Liver (tissue), 9 donors: Measurements from ENCODE around the gene SCN2A. TPM values are rescaled to one million over a fixed set of nuclear protein-coding genes. Genes with fewer than 3 reads are reported as not detected.
A peak's percentile ranks its signal among the peaks of the same experiment; 100 is the strongest.

Experiments
- DNase-seq: peaks from one replicate; pipeline ENCODE4 v3.0.0-alpha.2; 2017; ENCODE audit warnings: low spot score
- H3K27ac ChIP-seq, 2 donors: one replicate each; pipeline ENCODE4 v1.7.0; 2013; ENCODE audit warnings: inconsistent platforms in 2 of 2, low read length in 2 of 2, control low read depth in 1 of 2, low read depth in 1 of 2, mild to moderate bottlenecking in 1 of 2
- H3K27me3 ChIP-seq, 4 donors: one replicate each; pipeline versions ENCODE4 v1.6.1 to v1.7.0; 2013; ENCODE audit warnings: low read length in 3 of 4, inconsistent platforms in 1 of 4, mild to moderate bottlenecking in 1 of 4, moderate library complexity in 1 of 4; ENCODE audit not compliant: control insufficient read depth in 4 of 4, insufficient read depth in 4 of 4
- H3K36me3 ChIP-seq, 4 donors: one replicate each; pipeline versions ENCODE4 v1.6.1 to v1.7.0; 2013; ENCODE audit warnings: low read length in 3 of 4, mild to moderate bottlenecking in 3 of 4, low read depth in 1 of 4, moderate library complexity in 1 of 4; ENCODE audit not compliant: control insufficient read depth in 4 of 4, insufficient read depth in 3 of 4
- H3K4me1 ChIP-seq, 4 donors: one replicate each; pipeline versions ENCODE4 v1.6.1 to v1.7.0; 2013; ENCODE audit warnings: low read length in 3 of 4, mild to moderate bottlenecking in 3 of 4, moderate library complexity in 1 of 4; ENCODE audit not compliant: control insufficient read depth in 4 of 4, insufficient read depth in 4 of 4
- H3K4me3 ChIP-seq, 3 donors: one replicate each; pipeline versions ENCODE4 v1.6.1 to v1.7.0; 2013; ENCODE audit warnings: low read length in 3 of 3, control low read depth in 1 of 3, low read depth in 1 of 3, mild to moderate bottlenecking in 1 of 3
- H3K9ac ChIP-seq, 2 donors: one replicate each; pipeline ENCODE4 v1.7.0; 2013; ENCODE audit warnings: low read length in 2 of 2, mild to moderate bottlenecking in 2 of 2, moderate library complexity in 2 of 2, control low read depth in 1 of 2, low read depth in 1 of 2
- H3K9me3 ChIP-seq, 4 donors: one replicate each; pipeline versions ENCODE4 v1.6.1 to v1.7.0; 2013; ENCODE audit warnings: low read length in 3 of 4; ENCODE audit not compliant: control insufficient read depth in 4 of 4
- EGR1 ChIP-seq, 2 donors: IDR thresholded peaks; 2 replicates each; pipeline ENCODE4 v1.6.1; 2016 to 2018; ENCODE audit warnings: antibody characterized with exemption in 2 of 2, low read depth in 2 of 2
- FOXA1 ChIP-seq: IDR thresholded peaks from 2 replicates; pipeline ENCODE4 v1.6.1; 2016; ENCODE audit warnings: antibody characterized with exemption
- FOXA2 ChIP-seq: IDR thresholded peaks from 2 replicates; pipeline ENCODE4 v1.6.1; 2016; ENCODE audit warnings: antibody characterized with exemption
- GABPA ChIP-seq, 2 donors: IDR thresholded peaks in 1 of 2; conservative IDR thresholded peaks in 1 of 2; 2 replicates each; pipeline ENCODE4 v1.6.1; 2016; ENCODE audit warnings: antibody characterized with exemption in 2 of 2, mild to moderate bottlenecking in 1 of 2, moderate library complexity in 1 of 2
- HNF4A ChIP-seq, 2 donors: conservative IDR thresholded peaks; 2 replicates each; pipeline ENCODE4 v1.6.1; 2016; ENCODE audit warnings: antibody characterized with exemption in 2 of 2, mild to moderate bottlenecking in 2 of 2
- HNF4G ChIP-seq: IDR thresholded peaks from 2 replicates; pipeline ENCODE4 v1.6.1; 2016; ENCODE audit warnings: antibody characterized with exemption
- JUND ChIP-seq, 2 donors: IDR thresholded peaks; 2 replicates each; pipeline ENCODE4 v1.6.1; 2016; ENCODE audit warnings: antibody characterized with exemption in 2 of 2
- NR2F2 ChIP-seq: IDR thresholded peaks from 2 replicates; pipeline ENCODE4 v1.6.1; 2016; ENCODE audit warnings: antibody characterized with exemption
- RAD21 ChIP-seq, 2 donors: IDR thresholded peaks; 2 replicates each; pipeline ENCODE4 v1.6.1; 2016; ENCODE audit warnings: antibody characterized with exemption in 2 of 2, mild to moderate bottlenecking in 2 of 2
- RXRA ChIP-seq, 2 donors: IDR thresholded peaks; 2 replicates each; pipeline ENCODE4 v1.6.1; 2017 to 2018; ENCODE audit warnings: antibody characterized with exemption in 2 of 2, mild to moderate bottlenecking in 1 of 2
- SP1 ChIP-seq: IDR thresholded peaks from 2 replicates; pipeline ENCODE4 v1.6.1; 2018; ENCODE audit warnings: antibody characterized with exemption, mild to moderate bottlenecking
- TAF1 ChIP-seq: conservative IDR thresholded peaks from 2 replicates; pipeline ENCODE4 v1.6.1; 2016; ENCODE audit warnings: antibody characterized with exemption, mild to moderate bottlenecking
- YY1 ChIP-seq: IDR thresholded peaks from 2 replicates; pipeline ENCODE4 v1.6.1; 2016; ENCODE audit warnings: antibody characterized with exemption, mild to moderate bottlenecking
- WGBS: extraction: QIAGEN DNeasy Blood & Tissue Kit; methylation state at CpG from one replicate; pipeline ENCODE4 v1.1.7; 2013; 5-methylcytosine and 5-hydroxymethylcytosine counted together
- polyA plus RNA-seq, 2 donors: library from polyadenylated mRNA; stranded (reverse) in 1 of 2; unstranded in 1 of 2; fragments of 200-250 nt in 1 of 2; fragments of >200 nt in 1 of 2; fragmentation: Nextera tagmentation in 1 of 2; extraction: Ambion mirVana in 1 of 2; gene quantifications; one replicate each; pipeline versions ENCODE4 v1.2.1 to v1.2.3, GENCODE V29; 2013 to 2015
- total RNA-seq, 2 donors: library from RNA; depleted of rRNA; stranded (reverse); fragments of >200 nt; gene quantifications; one replicate each; pipeline ENCODE4 v1.2.3, GENCODE V29; 2014
- TF ChIP-seq, protein P1 (sequence below): IDR thresholded peaks from 2 replicates; pipeline ENCODE4 v1.6.1; 2016; ENCODE audit warnings: antibody characterized with exemption
- TF ChIP-seq, protein P2 (sequence below): IDR thresholded peaks from 2 replicates; pipeline ENCODE4 v1.6.1; 2016; ENCODE audit warnings: antibody characterized with exemption, mild to moderate bottlenecking
- TF ChIP-seq, protein P3 (sequence below): IDR thresholded peaks from 2 replicates; pipeline ENCODE4 v1.6.1; 2016; ENCODE audit warnings: antibody characterized with exemption
- TF ChIP-seq, protein P4 (sequence below): fragments of 150-350 bp; IDR thresholded peaks from 2 replicates; pipeline ENCODE4 v1.5.1; 2017; ENCODE audit warnings: improper control_type of control experiment, low read depth, low read length; ENCODE audit not compliant: missing input control
- TF ChIP-seq, protein P5 (sequence below): IDR thresholded peaks from 2 replicates; pipeline ENCODE4 v1.6.1; 2016; ENCODE audit warnings: antibody characterized with exemption
- donor health status: healthy.
- donor health status: healthy.
- donor health status: healthy.
- donor health status: healthy.
- donor health status: healthy.

Gene SCN2A
- total and polyA plus RNA-seq, 4 donors = 0.01 to 0.33 (median 0.05) TPM

DNA sequence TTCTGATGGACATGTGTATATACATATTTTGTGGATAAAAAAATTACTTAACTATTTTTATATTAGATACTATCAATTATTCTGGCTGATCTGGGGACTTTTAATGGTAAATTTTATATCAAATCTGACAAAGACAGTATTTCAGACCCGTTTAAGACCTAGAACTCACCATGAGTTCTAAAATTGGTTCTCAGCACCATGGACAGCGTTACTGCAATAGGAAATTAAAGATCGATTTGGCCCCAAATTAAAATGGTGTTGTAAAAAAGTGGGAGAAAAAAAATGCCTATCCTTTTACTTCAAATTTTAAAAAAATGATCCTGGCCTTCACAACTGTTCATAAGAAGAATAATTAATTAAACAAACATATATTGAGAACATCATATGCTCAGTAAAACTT is 919 bp upstream of the SCN2A start:
- no peak for TF ChIP-seq FOXA2
- no peak for TF ChIP-seq EGR1 (IDR thresholded peaks at IDR 0.05; ENCODE audit: low read depth in 2 of 2)
- TF ChIP-seq, protein P1, sequence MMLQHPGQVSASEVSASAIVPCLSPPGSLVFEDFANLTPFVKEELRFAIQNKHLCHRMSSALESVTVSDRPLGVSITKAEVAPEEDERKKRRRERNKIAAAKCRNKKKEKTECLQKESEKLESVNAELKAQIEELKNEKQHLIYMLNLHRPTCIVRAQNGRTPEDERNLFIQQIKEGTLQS = no peak
- no peak for TF ChIP-seq FOXA1
- TF ChIP-seq NR2F2 = no peak
- TF ChIP-seq GABPA (IDR thresholded peaks at IDR 0.05 in 1 of 2, conservative IDR thresholded peaks at IDR 0.05 in 1 of 2) = no peak
- TF ChIP-seq, protein P2, sequence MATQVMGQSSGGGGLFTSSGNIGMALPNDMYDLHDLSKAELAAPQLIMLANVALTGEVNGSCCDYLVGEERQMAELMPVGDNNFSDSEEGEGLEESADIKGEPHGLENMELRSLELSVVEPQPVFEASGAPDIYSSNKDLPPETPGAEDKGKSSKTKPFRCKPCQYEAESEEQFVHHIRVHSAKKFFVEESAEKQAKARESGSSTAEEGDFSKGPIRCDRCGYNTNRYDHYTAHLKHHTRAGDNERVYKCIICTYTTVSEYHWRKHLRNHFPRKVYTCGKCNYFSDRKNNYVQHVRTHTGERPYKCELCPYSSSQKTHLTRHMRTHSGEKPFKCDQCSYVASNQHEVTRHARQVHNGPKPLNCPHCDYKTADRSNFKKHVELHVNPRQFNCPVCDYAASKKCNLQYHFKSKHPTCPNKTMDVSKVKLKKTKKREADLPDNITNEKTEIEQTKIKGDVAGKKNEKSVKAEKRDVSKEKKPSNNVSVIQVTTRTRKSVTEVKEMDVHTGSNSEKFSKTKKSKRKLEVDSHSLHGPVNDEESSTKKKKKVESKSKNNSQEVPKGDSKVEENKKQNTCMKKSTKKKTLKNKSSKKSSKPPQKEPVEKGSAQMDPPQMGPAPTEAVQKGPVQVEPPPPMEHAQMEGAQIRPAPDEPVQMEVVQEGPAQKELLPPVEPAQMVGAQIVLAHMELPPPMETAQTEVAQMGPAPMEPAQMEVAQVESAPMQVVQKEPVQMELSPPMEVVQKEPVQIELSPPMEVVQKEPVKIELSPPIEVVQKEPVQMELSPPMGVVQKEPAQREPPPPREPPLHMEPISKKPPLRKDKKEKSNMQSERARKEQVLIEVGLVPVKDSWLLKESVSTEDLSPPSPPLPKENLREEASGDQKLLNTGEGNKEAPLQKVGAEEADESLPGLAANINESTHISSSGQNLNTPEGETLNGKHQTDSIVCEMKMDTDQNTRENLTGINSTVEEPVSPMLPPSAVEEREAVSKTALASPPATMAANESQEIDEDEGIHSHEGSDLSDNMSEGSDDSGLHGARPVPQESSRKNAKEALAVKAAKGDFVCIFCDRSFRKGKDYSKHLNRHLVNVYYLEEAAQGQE = peak; percentile 100
- TF ChIP-seq, protein P3, sequence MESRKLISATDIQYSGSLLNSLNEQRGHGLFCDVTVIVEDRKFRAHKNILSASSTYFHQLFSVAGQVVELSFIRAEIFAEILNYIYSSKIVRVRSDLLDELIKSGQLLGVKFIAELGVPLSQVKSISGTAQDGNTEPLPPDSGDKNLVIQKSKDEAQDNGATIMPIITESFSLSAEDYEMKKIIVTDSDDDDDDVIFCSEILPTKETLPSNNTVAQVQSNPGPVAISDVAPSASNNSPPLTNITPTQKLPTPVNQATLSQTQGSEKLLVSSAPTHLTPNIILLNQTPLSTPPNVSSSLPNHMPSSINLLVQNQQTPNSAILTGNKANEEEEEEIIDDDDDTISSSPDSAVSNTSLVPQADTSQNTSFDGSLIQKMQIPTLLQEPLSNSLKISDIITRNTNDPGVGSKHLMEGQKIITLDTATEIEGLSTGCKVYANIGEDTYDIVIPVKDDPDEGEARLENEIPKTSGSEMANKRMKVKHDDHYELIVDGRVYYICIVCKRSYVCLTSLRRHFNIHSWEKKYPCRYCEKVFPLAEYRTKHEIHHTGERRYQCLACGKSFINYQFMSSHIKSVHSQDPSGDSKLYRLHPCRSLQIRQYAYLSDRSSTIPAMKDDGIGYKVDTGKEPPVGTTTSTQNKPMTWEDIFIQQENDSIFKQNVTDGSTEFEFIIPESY = no peak
- no peak for DNase-seq
- Histone ChIP-seq H3K9me3 (no peaks in the 10 kb centered on the region), H3K4me1 (no peaks in the 10 kb centered on the region), H3K9ac (no peak overlapping the region), H3K4me3 (no peak overlapping the region), H3K27me3 (no peaks in the 10 kb centered on the region), H3K36me3 (no peaks in the 10 kb centered on the region), H3K27ac (no peak overlapping the region)
- 10% methylated on average over 3 of the region's 3 CpGs for WGBS

DNA sequence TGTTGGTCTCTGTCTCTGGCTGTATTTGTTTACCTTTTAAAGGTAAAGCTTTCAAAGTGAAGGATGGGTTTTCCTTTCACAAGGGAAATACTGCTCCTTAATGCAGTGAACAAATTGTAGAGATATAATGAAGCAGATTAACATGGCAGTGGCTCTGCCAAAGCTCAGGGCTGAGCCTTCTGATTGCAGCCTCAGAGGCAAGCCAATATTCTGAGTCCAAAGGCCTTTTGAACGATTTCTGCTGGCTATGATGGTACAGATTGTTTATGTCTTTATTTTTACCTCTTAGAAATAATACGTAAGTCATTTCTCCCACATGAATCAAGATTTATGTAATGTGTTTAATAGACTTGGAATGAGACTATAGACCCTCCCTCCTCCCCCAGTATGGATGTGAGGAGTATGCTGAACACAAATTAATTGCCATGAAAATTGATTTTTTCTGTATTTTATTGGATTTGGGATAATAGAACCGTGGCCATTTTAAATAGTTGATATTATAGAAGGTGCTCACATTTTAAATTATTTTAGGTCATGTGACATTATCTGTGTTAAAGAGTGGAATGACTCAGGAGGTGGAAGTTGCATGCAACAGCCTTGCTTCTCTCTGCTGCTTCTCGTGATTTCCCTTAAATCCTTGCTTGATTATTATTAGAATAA is 772 bp downstream of the SCN2A start:
- Histone ChIP-seq H3K4me1 (no peaks in the 10 kb centered on the region), H3K4me3 (no peak overlapping the region), H3K27ac (no peak overlapping the region), H3K9me3 (no peaks in the 10 kb centered on the region), H3K9ac (no peak overlapping the region), H3K36me3 (no peaks in the 10 kb centered on the region), H3K27me3 (no peaks in the 10 kb centered on the region)
- 56% methylated on average over 4 of the region's 4 CpGs for WGBS
- DNase-seq = no peak
- TF ChIP-seq SP1 (no peak), FOXA2 (no peak), RAD21 (IDR thresholded peaks at IDR 0.05) (no peak), YY1 (no peak), HNF4G (no peak), TAF1 (no peak), RXRA (IDR thresholded peaks at IDR 0.05) (no peak), FOXA1 (no peak), EGR1 (IDR thresholded peaks at IDR 0.05; ENCODE audit: low read depth in 2 of 2) (no peak), JUND (IDR thresholded peaks at IDR 0.05) (no peak), HNF4A (conservative IDR thresholded peaks at IDR 0.05) (no peak), GABPA (IDR thresholded peaks at IDR 0.05 in 1 of 2, conservative IDR thresholded peaks at IDR 0.05 in 1 of 2) (no peak)
- TF ChIP-seq, protein P1 = no peak
- TF ChIP-seq, protein P4, sequence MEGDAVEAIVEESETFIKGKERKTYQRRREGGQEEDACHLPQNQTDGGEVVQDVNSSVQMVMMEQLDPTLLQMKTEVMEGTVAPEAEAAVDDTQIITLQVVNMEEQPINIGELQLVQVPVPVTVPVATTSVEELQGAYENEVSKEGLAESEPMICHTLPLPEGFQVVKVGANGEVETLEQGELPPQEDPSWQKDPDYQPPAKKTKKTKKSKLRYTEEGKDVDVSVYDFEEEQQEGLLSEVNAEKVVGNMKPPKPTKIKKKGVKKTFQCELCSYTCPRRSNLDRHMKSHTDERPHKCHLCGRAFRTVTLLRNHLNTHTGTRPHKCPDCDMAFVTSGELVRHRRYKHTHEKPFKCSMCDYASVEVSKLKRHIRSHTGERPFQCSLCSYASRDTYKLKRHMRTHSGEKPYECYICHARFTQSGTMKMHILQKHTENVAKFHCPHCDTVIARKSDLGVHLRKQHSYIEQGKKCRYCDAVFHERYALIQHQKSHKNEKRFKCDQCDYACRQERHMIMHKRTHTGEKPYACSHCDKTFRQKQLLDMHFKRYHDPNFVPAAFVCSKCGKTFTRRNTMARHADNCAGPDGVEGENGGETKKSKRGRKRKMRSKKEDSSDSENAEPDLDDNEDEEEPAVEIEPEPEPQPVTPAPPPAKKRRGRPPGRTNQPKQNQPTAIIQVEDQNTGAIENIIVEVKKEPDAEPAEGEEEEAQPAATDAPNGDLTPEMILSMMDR = no peak
- TF ChIP-seq, protein P5, sequence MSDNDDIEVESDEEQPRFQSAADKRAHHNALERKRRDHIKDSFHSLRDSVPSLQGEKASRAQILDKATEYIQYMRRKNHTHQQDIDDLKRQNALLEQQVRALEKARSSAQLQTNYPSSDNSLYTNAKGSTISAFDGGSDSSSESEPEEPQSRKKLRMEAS = no peak
